Measurements from ENCODE around the gene RERE. TPM values are rescaled to one million over a fixed set of nuclear protein-coding genes. Genes with fewer than 3 reads are reported as not detected.

The RERE gene
- total RNA-seq, 4 donors from 2014 or later = 86.4 to 111 (median 103) TPM

- H3K4me3 ChIP-seq = no peak overlapping the region
- TF ChIP-seq POLR2A (IDR thresholded peaks at IDR 0.05) = no peak
- TF ChIP-seq EP300 (IDR thresholded peaks at IDR 0.05) = no peak
- no peak for TF ChIP-seq CTCF (IDR thresholded peaks at IDR 0.05)
- H3K36me3 ChIP-seq = peaks cover 0 to 8% (median 0%) of the 10 kb centered on the region in 3 donors
- DNase-seq (ENCODE audit: low spot score in 2 of 2) = no peak
- no peak overlapping the region for H3K27ac ChIP-seq
- no peaks in the 10 kb centered on the region for H3K27me3 ChIP-seq
- H3K4me1 ChIP-seq = peaks cover 0 to 9% (median 3%) of the 10 kb centered on the region in 4 donors
- no peaks in the 10 kb centered on the region for H3K9me3 ChIP-seq
These were observed 261.9 kb downstream of the RERE start for GRCh38 chr1:8555582-8555981.

GRCh38 chr1:8554956-8555534 is 262.4 kb downstream of the RERE start:
- Histone ChIP-seq H3K4me1 (peaks cover 0 to 9% (median 3%) of the 10 kb centered on the region in 4 donors), H3K36me3 (peaks cover 0 to 8% (median 0%) of the 10 kb centered on the region in 3 donors), H3K4me3 (no peak overlapping the region), H3K27me3 (no peaks in the 10 kb centered on the region), H3K9me3 (no peaks in the 10 kb centered on the region), H3K27ac (no peak overlapping the region)
- TF ChIP-seq EP300 (IDR thresholded peaks at IDR 0.05) (no peak), CTCF (IDR thresholded peaks at IDR 0.05) (no peak), POLR2A (IDR thresholded peaks at IDR 0.05) (no peak)
- WGBS, 2 donors = 92 to 95% methylated on average over 2 of the region's 2 CpGs
- DNase-seq (ENCODE audit: low spot score in 2 of 2) = peak in 1 of 2 donors; percentile 17

GRCh38 chr1:8552820-8553397 is 264.5 kb downstream of the RERE start:
- Histone ChIP-seq H3K27me3 (no peaks in the 10 kb centered on the region), H3K27ac (no peak overlapping the region), H3K4me1 (peaks cover 0 to 9% (median 3%) of the 10 kb centered on the region in 4 donors), H3K4me3 (no peak overlapping the region), H3K9me3 (no peaks in the 10 kb centered on the region), H3K36me3 (peaks cover 0 to 8% (median 0%) of the 10 kb centered on the region in 3 donors)
- no peak for TF ChIP-seq EP300 (IDR thresholded peaks at IDR 0.05)
- TF ChIP-seq CTCF (IDR thresholded peaks at IDR 0.05) = no peak
- no peak for TF ChIP-seq POLR2A (IDR thresholded peaks at IDR 0.05)
- 92 to 93% methylated on average over 19 to 21 of the region's 21 CpGs for WGBS, 2 donors
- DNase-seq (ENCODE audit: low spot score in 2 of 2) = no peak

GRCh38 chr1:8551613-8552489 is 265.6 kb downstream of the RERE start:
- Histone ChIP-seq H3K27ac (no peak overlapping the region), H3K36me3 (peaks cover 0 to 8% (median 0%) of the 10 kb centered on the region in 3 donors), H3K9me3 (no peaks in the 10 kb centered on the region), H3K27me3 (no peaks in the 10 kb centered on the region), H3K4me1 (peaks cover 0 to 9% (median 3%) of the 10 kb centered on the region in 4 donors), H3K4me3 (no peak overlapping the region)
- TF ChIP-seq POLR2A (IDR thresholded peaks at IDR 0.05) (no peak), CTCF (IDR thresholded peaks at IDR 0.05) (no peak), EP300 (IDR thresholded peaks at IDR 0.05) (no peak)
- 47 to 52% methylated on average over 6 of the region's 6 CpGs for WGBS, 2 donors
- DNase-seq (ENCODE audit: low spot score in 2 of 2) = no peak

- H3K27ac ChIP-seq = no peak overlapping the region
- no peaks in the 10 kb centered on the region for H3K27me3 ChIP-seq
- WGBS, 2 donors = 76 to 89% methylated on average over 3 of the region's 3 CpGs
- H3K9me3 ChIP-seq = no peaks in the 10 kb centered on the region
- peaks cover 0 to 4% (median 0%) of the 10 kb centered on the region in 3 donors for H3K36me3 ChIP-seq
- no peak overlapping the region for H3K4me3 ChIP-seq
- DNase-seq (ENCODE audit: low spot score in 2 of 2) = no peak
- no peak for TF ChIP-seq POLR2A (IDR thresholded peaks at IDR 0.05)
- TF ChIP-seq CTCF (IDR thresholded peaks at IDR 0.05) = no peak
- H3K4me1 ChIP-seq = peaks cover 0 to 9% (median 3%) of the 10 kb centered on the region in 4 donors
These were observed 266.4 kb downstream of the RERE start for GRCh38 chr1:8551057-8551456.
